Anterior cingulate cortex (tissue), 58 donors: ENCODE data around the gene FBXL15.

Experiments
- DNase-seq, 58 donors: peaks; one replicate each; lab custom pipeline; 2025; lab: John Stamatoyannopoulos, UW

FBXL15 gene

GRCh38 chr10:102397222-102398171 lies 23.1 kb upstream of the FBXL15 start:
- no peak for DNase-seq

GRCh38 chr10:102398172-102399020 lies 22.2 kb upstream of the FBXL15 start:
- DNase-seq, result no peak

GRCh38 chr10:102399217-102400021 lies 21.2 kb upstream of the FBXL15 start:
- peak in 57 of 58 donors; percentile 59 to 91 (median 77) for DNase-seq

GRCh38 chr10:102400076-102400475 lies 20.6 kb upstream of the FBXL15 start:
- DNase-seq, result peak in 1 of 58 donors; percentile 43

GRCh38 chr10:102400598-102401341 lies 19.9 kb upstream of the FBXL15 start:
- DNase-seq, result no peak

GRCh38 chr10:102401342-102401654 lies 19.3 kb upstream of the FBXL15 start:
- no peak for DNase-seq

- DNase-seq, result no peak
These were observed 18.7 kb upstream of the FBXL15 start for GRCh38 chr10:102401735-102402511.

- DNase-seq, result no peak
These were observed 18.1 kb upstream of the FBXL15 start for GRCh38 chr10:102402512-102402896.

- DNase-seq, result no peak
These were observed 17.5 kb upstream of the FBXL15 start for GRCh38 chr10:102403115-102403514.

- DNase-seq, result no peak
These were observed 16.1 kb upstream of the FBXL15 start for GRCh38 chr10:102404361-102405107.

GRCh38 chr10:102405108-102405571 lies 15.5 kb upstream of the FBXL15 start:
- DNase-seq, result no peak

- no peak for DNase-seq
These were observed 15.0 kb upstream of the FBXL15 start for GRCh38 chr10:102405632-102406031.

GRCh38 chr10:102406815-102407214 lies 13.8 kb upstream of the FBXL15 start:
- DNase-seq, result no peak

GRCh38 chr10:102407425-102408130 lies 13.1 kb upstream of the FBXL15 start:
- no peak for DNase-seq

GRCh38 chr10:102408131-102408727 lies 12.4 kb upstream of the FBXL15 start:
- peak in 24 of 58 donors; percentile 11 to 68 (median 36) for DNase-seq

- peak in 50 of 58 donors; percentile 17 to 89 (median 58) for DNase-seq
These were observed 11.7 kb upstream of the FBXL15 start for GRCh38 chr10:102408728-102409603.
